ENCODE data around the gene MORC4.

Gene MORC4

GRCh38 chrX:106952538-106952937 lies 47.5 kb downstream of the MORC4 start:
- DNase-seq: no peak

- no peak for DNase-seq
Measured at GRCh38 chrX:106952089-106952488, 47.9 kb downstream of the MORC4 start.

- no peak for DNase-seq
Measured at GRCh38 chrX:106951230-106951629, 48.8 kb downstream of the MORC4 start.

- DNase-seq: no peak
Measured at GRCh38 chrX:106950381-106950780, 49.6 kb downstream of the MORC4 start.

- DNase-seq: no peak
Measured at GRCh38 chrX:106949366-106949765, 50.6 kb downstream of the MORC4 start.

- DNase-seq: no peak
Measured at GRCh38 chrX:106948641-106949040, 51.4 kb downstream of the MORC4 start.

GRCh38 chrX:106946464-106946863 lies 53.5 kb downstream of the MORC4 start:
- no peak for DNase-seq

GRCh38 chrX:106940068-106940467 lies 59.9 kb downstream of the MORC4 start:
- no peak for DNase-seq

GRCh38 chrX:106939566-106939965 lies 60.4 kb downstream of the MORC4 start:
- no peak for DNase-seq

- no peak for DNase-seq
Measured at GRCh38 chrX:106936246-106936645, 63.8 kb downstream of the MORC4 start.

- DNase-seq: no peak
Measured at GRCh38 chrX:106935175-106935574, 64.8 kb downstream of the MORC4 start.

- DNase-seq: no peak
Measured at GRCh38 chrX:106933538-106933961, 66.5 kb downstream of the MORC4 start.

- no peak for DNase-seq
Measured at GRCh38 chrX:106932960-106933537, 67.0 kb downstream of the MORC4 start.

- DNase-seq: no peak
Measured at GRCh38 chrX:106932492-106932923, 67.5 kb downstream of the MORC4 start.

- no peak for DNase-seq
Measured at GRCh38 chrX:106931831-106932491, 68.1 kb downstream of the MORC4 start.

GRCh38 chrX:106928227-106928626 lies 71.8 kb downstream of the MORC4 start:
- DNase-seq: no peak

- no peak for DNase-seq
Measured at GRCh38 chrX:106927700-106928099, 72.3 kb downstream of the MORC4 start.

- no peak for DNase-seq
Measured at GRCh38 chrX:106927023-106927422, 73.0 kb downstream of the MORC4 start.

- DNase-seq: no peak
Measured at GRCh38 chrX:106921637-106922036, 78.4 kb downstream of the MORC4 start.

GRCh38 chrX:106919932-106920452 lies 80.0 kb downstream of the MORC4 start, which contains the start of gene CLDN2:
CLDN2 (plus strand) TSS chrX:106920402; CDS start chrX:106928229, 7,827 bp downstream.
- no peak for DNase-seq

- peak; percentile 72 for DNase-seq
Measured at GRCh38 chrX:106917830-106918500, 82.0 kb downstream of the MORC4 start.

- no peak for DNase-seq
Measured at GRCh38 chrX:106912864-106913263, 87.1 kb downstream of the MORC4 start.

GRCh38 chrX:106906361-106906760 lies 93.7 kb downstream of the MORC4 start:
- no peak for DNase-seq
